SU-DHL-6 (cell line): ENCODE results near the gene RFPL4A.
"Not testable (repeated sequence)": the region's sequence is repeated elsewhere in the genome, so short reads cannot be mapped to it uniquely, and the experiment has no call there.

ENCODE experiments used
- EZH2phosphoT487 ChIP-seq: fragments of 200-600 bp; sonication (generic), shearing (Covaris generic); conservative IDR thresholded peaks from 2 replicates; pipeline ENCODE4 v1.6.1; 2018; ENCODE audit warnings: mild to moderate bottlenecking, antibody characterized with exemption, low read length, moderate library complexity, mixed read lengths
- TF ChIP-seq, protein P1 (sequence below): fragments of 200-600 bp; sonication (generic); IDR thresholded peaks from one replicate; pipeline ENCODE4 v1.5.1; 2017; ENCODE audit warnings: antibody characterized with exemption, mild to moderate bottlenecking, low read length, moderate library complexity; ENCODE audit not compliant: insufficient read depth, poor library complexity, severe bottlenecking

DNA sequence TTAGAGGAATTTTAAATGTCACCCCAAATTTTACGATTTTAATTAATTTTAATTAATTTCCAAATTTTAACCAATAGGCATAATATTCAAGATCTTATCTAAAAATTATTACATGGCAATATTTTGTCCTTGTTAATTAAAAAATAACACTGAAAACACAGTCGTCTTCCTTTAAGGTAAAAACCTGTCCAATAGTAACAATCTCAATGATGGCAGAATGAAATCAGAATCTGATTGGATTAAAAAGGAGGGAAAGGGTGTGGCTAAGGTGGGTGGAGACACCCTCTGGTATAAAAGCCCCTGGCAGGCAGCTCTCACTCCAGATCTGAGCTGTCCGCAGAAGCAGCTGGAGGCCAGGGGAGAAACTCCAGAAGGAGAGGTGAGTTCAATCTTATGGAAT lies at the start of gene RFPL4A:
- TF ChIP-seq, protein P1, sequence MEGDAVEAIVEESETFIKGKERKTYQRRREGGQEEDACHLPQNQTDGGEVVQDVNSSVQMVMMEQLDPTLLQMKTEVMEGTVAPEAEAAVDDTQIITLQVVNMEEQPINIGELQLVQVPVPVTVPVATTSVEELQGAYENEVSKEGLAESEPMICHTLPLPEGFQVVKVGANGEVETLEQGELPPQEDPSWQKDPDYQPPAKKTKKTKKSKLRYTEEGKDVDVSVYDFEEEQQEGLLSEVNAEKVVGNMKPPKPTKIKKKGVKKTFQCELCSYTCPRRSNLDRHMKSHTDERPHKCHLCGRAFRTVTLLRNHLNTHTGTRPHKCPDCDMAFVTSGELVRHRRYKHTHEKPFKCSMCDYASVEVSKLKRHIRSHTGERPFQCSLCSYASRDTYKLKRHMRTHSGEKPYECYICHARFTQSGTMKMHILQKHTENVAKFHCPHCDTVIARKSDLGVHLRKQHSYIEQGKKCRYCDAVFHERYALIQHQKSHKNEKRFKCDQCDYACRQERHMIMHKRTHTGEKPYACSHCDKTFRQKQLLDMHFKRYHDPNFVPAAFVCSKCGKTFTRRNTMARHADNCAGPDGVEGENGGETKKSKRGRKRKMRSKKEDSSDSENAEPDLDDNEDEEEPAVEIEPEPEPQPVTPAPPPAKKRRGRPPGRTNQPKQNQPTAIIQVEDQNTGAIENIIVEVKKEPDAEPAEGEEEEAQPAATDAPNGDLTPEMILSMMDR = not testable (repeated sequence)
- TF ChIP-seq EZH2phosphoT487 = not testable (repeated sequence)
